ENCODE results near the gene CNOT6L.
"Not testable (repeated sequence)": the region's sequence is repeated elsewhere in the genome, so short reads cannot be mapped to it uniquely, and the experiment has no call there.

CNOT6L gene
- long read RNA-seq, full-length matches to known transcripts, result 1 of 9 reads
- long read RNA-seq, partial matches to known transcripts, result 2 of 9 reads
- long read RNA-seq, other reads (novel, unspliced or antisense), result 6 of 9 reads

DNA sequence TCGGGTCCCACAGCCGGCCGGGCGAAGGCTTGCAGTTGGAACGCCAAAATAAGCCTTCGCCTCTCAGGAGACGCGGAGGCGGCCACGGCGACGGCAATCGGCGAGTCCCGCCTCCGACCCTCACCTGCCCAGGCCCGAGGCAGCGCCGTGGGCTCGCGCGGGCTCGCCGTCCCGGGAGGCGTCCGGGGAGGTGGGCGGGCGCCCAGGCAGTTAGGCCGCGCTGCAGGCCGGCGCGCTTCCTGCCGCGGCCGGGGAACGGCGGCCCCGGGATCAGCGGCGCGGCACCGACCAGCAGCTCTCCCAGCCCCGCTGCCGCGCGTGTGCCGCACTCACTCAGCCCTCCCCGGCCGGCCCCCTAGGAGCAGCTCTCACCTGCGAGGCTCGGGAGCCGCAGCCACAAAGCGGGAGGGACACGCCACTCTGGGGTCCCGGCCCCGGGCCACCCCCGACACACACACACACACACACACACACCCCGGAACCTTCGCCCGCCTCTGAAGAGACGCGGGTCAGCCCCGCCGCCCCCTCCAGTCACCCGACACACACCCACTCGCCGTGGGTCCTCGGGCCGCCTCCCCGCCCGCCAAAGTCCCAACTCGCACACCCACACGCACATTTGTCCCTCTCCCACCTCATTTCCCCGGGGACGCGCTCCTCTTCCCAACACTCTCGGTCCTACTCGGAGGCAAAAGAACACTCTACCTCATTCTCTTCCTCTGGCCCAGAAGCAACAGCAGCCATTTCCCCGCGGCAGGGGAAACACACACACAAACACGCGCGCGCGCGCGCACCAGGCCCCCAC is at the start of gene CNOT6L:
TSS of gene CNOT6L (minus strand) at position 767 of the 802 bp plus-strand sequence. CDS start at position 707, 60 bp downstream.
- peak; percentile 40 to 74 for DNase-seq (ENCODE audit: low read depth in 1 of 2, low spot score in 1 of 2)
- TF ChIP-seq GABPA (IDR thresholded peaks at IDR 0.05; ENCODE audit: low read depth), result no peak
- TF ChIP-seq, protein P1, sequence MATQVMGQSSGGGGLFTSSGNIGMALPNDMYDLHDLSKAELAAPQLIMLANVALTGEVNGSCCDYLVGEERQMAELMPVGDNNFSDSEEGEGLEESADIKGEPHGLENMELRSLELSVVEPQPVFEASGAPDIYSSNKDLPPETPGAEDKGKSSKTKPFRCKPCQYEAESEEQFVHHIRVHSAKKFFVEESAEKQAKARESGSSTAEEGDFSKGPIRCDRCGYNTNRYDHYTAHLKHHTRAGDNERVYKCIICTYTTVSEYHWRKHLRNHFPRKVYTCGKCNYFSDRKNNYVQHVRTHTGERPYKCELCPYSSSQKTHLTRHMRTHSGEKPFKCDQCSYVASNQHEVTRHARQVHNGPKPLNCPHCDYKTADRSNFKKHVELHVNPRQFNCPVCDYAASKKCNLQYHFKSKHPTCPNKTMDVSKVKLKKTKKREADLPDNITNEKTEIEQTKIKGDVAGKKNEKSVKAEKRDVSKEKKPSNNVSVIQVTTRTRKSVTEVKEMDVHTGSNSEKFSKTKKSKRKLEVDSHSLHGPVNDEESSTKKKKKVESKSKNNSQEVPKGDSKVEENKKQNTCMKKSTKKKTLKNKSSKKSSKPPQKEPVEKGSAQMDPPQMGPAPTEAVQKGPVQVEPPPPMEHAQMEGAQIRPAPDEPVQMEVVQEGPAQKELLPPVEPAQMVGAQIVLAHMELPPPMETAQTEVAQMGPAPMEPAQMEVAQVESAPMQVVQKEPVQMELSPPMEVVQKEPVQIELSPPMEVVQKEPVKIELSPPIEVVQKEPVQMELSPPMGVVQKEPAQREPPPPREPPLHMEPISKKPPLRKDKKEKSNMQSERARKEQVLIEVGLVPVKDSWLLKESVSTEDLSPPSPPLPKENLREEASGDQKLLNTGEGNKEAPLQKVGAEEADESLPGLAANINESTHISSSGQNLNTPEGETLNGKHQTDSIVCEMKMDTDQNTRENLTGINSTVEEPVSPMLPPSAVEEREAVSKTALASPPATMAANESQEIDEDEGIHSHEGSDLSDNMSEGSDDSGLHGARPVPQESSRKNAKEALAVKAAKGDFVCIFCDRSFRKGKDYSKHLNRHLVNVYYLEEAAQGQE (IDR thresholded peaks at IDR 0.05; ENCODE audit: insufficient replicate concordance, low read depth), result peak; percentile 10
- H3K27ac ChIP-seq (replicated peaks), result peak within 1 kb of the TSS; percentile 96
- peak within 1 kb of the TSS; percentile 57 for H3K4me3 ChIP-seq (replicated peaks; ENCODE audit: insufficient read depth, low read length)
- H3K27me3 ChIP-seq (ENCODE audit: insufficient read depth, poor library complexity, severe bottlenecking), result no peaks in the 10 kb centered on the region

- DNase-seq (ENCODE audit: low read depth in 1 of 2, low spot score in 1 of 2), result no peak
- H3K4me3 ChIP-seq (replicated peaks; ENCODE audit: insufficient read depth, low read length), result no peak overlapping the region
- no peaks in the 10 kb centered on the region for H3K27me3 ChIP-seq (ENCODE audit: insufficient read depth, poor library complexity, severe bottlenecking)
- TF ChIP-seq SPI1 (IDR thresholded peaks at IDR 0.05; ENCODE audit: borderline replicate concordance, low read depth) (no peak), CTCF (IDR thresholded peaks at IDR 0.05; ENCODE audit: insufficient read depth, low read length) (no peak), POLR2AphosphoS5 (IDR thresholded peaks at IDR 0.05; ENCODE audit: low read depth) (no peak), GABPA (IDR thresholded peaks at IDR 0.05; ENCODE audit: low read depth) (no peak)
- TF ChIP-seq, protein P1 (IDR thresholded peaks at IDR 0.05; ENCODE audit: insufficient replicate concordance, low read depth), result no peak
- no peak overlapping the region for H3K27ac ChIP-seq (replicated peaks)
Measured at GRCh38 chr4:77865259-77865658, 46.1 kb upstream of the CNOT6L start.

DNA sequence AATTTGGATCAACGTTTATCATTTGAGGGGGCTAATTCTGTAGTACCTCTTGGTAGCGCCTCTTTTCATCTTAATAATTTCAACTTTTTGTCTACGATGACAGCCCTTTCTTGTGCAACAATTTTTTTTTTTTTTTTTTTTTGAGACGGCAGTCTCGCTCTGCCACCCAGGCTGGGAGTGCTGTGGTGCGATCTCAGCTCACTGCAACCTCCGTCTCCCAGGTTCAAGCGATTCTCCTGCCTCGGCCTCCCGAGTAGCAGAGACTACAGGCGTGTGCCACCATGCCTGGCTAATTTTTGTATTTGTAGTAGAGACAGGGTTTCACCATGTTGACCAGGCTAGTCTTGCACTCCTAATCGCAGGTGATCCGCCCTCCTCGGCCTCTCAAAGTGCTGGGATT is 44.2 kb upstream of the CNOT6L start:
- peak overlapping the region; percentile 95 for H3K27ac ChIP-seq (replicated peaks)
- H3K27me3 ChIP-seq (ENCODE audit: insufficient read depth, poor library complexity, severe bottlenecking); DNase-seq (ENCODE audit: low read depth in 1 of 2, low spot score in 1 of 2): not testable (repeated sequence)
- H3K4me3 ChIP-seq (replicated peaks; ENCODE audit: insufficient read depth, low read length), result peak overlapping the region; percentile 94

GRCh38 chr4:77862478-77863216 is 43.5 kb upstream of the CNOT6L start, which contains the start of gene MRPL1:
Gene MRPL1 (plus strand): TSS chr4:77862830. CDS start chr4:77862849, 19 bp downstream.
- H3K27me3 ChIP-seq (ENCODE audit: insufficient read depth, poor library complexity, severe bottlenecking), result no peaks in the 10 kb centered on the region
- TF ChIP-seq GABPA (IDR thresholded peaks at IDR 0.05; ENCODE audit: low read depth) (peak; percentile 97), CTCF (IDR thresholded peaks at IDR 0.05; ENCODE audit: insufficient read depth, low read length) (no peak), SPI1 (IDR thresholded peaks at IDR 0.05; ENCODE audit: borderline replicate concordance, low read depth) (peak; percentile 87), POLR2AphosphoS5 (IDR thresholded peaks at IDR 0.05; ENCODE audit: low read depth) (peak; percentile 98)
- TF ChIP-seq, protein P1 (IDR thresholded peaks at IDR 0.05; ENCODE audit: insufficient replicate concordance, low read depth), result peak; percentile 83
- peak; percentile 84 to 95 for DNase-seq (ENCODE audit: low read depth in 1 of 2, low spot score in 1 of 2)
- H3K4me3 ChIP-seq (replicated peaks; ENCODE audit: insufficient read depth, low read length), result peak within 1 kb of the TSS; percentile 94
- peak within 1 kb of the TSS; percentile 95 for H3K27ac ChIP-seq (replicated peaks)
